Panc1 (cell line): ENCODE results near the gene ALDH1A1. TPM values are rescaled to one million over a fixed set of nuclear protein-coding genes. Genes with fewer than 3 reads are reported as not detected.

Experiments used
- ATAC-seq: fragments of 200-7000 bp; cut with Tn5 transposase; 2 replicates; pipeline ENCODE4 v1.9.1; 2020; ENCODE audit warnings: mild to moderate bottlenecking, moderate library complexity
- BruUV-seq: library from RNA; stranded (reverse); fragments of 400-500 nt; replicated peaks from 2 replicates; lab custom pipeline; 2021; lab: Mats Ljungman, UMichigan
- CTCF ChIA-PET: fragments of 300-600 bp; sonication (Branson Sonifier 250); formaldehyde crosslinking; loops from one replicate; lab custom pipeline; 2022; ENCODE audit warnings: antibody characterized with exemption; lab: Charles Lee
- POLR2A ChIA-PET: fragments of 300-600 bp; sonication (Branson Sonifier 250); formaldehyde crosslinking; loops from one replicate; lab custom pipeline; 2022; ENCODE audit warnings: antibody characterized with exemption; lab: Charles Lee
- DNase-seq: peaks from one replicate; pipeline ENCODE4 v3.0.0-alpha.2; 2010; ENCODE audit warnings: low read depth, low spot score
- H3K27ac ChIP-seq: 2 replicates; pipeline ENCODE4 v1.5.1; 2011; ENCODE audit warnings: mild to moderate bottlenecking, low read length, inconsistent platforms
- H3K27me3 ChIP-seq: fragments of 200-500 bp; sonication (Bioruptor generic); 2 replicates; pipeline ENCODE4 v1.6.0; 2014; ENCODE audit warnings: low read length, inconsistent platforms; ENCODE audit not compliant: control insufficient read depth, insufficient read depth
- H3K36me3 ChIP-seq: fragments of 200-500 bp; sonication (Bioruptor generic); 2 replicates; pipeline ENCODE4 v1.5.1; 2014; ENCODE audit warnings: inconsistent platforms, mild to moderate bottlenecking, low read length, moderate library complexity; ENCODE audit not compliant: control insufficient read depth, insufficient read depth
- H3K4me1 ChIP-seq: 2 replicates; pipeline ENCODE4 v1.5.1; 2011; ENCODE audit warnings: inconsistent platforms, mild to moderate bottlenecking, low read length, moderate library complexity; ENCODE audit not compliant: control insufficient read depth, insufficient read depth
- H3K4me3 ChIP-seq, 2 experiments: 2 replicates each; pipeline ENCODE4 v1.5.1; 2011 to 2012; ENCODE audit warnings: low read depth in 2 of 2, low read length in 2 of 2, mild to moderate bottlenecking in 2 of 2, inconsistent platforms in 1 of 2, moderate library complexity in 1 of 2
- H3K9me3 ChIP-seq: fragments of 200-500 bp; sonication (Bioruptor generic); 2 replicates; pipeline ENCODE4 v1.5.1; 2014; ENCODE audit warnings: low read depth, mild to moderate bottlenecking, inconsistent platforms, low read length, moderate library complexity; ENCODE audit not compliant: control insufficient read depth, insufficient read depth
- CTCF ChIP-seq: fragments of 450-650 bp; IDR thresholded peaks from 2 replicates; pipeline ENCODE4 v1.5.1; 2017; ENCODE audit warnings: mild to moderate bottlenecking
- POLR2AphosphoS5 ChIP-seq: IDR thresholded peaks from 2 replicates; pipeline ENCODE4 v1.6.1; 2012; ENCODE audit warnings: mild to moderate bottlenecking, low read depth, low read length, moderate library complexity
- REST ChIP-seq, 2 experiments: IDR thresholded peaks; 2 replicates each; pipeline ENCODE4 v1.6.1; 2011 to 2012; ENCODE audit warnings: low read depth in 2 of 2, control low read depth in 1 of 2, low read length in 1 of 2, mild to moderate bottlenecking in 1 of 2, moderate library complexity in 1 of 2; ENCODE audit not compliant: insufficient read depth in 1 of 2
- SIN3A ChIP-seq: IDR thresholded peaks from 2 replicates; pipeline ENCODE4 v1.6.1; 2012; ENCODE audit warnings: low read depth, mild to moderate bottlenecking, low read length, moderate library complexity, borderline replicate concordance; ENCODE audit not compliant: insufficient read depth
- TCF7L2 ChIP-seq: IDR thresholded peaks from 2 replicates; pipeline ENCODE4 v1.6.1; 2011; ENCODE audit warnings: mild to moderate bottlenecking, low read depth, low read length, inconsistent platforms
- in situ Hi-C: cut with HindIII; loops from 2 replicates; pipeline ENCODE4 v1.10.0; 2016; ENCODE audit warnings: low sequenced_read_pairs, low pct_unique_long_range_greater_than_20kb
- intact Hi-C: fragments of 100-400 bp; cut with micrococcal nuclease; formaldehyde crosslinking; loops from one replicate; pipeline ENCODE4 v1.10.0; 2022; ENCODE audit not compliant: unreplicated experiment
- total RNA-seq: library from RNA; stranded (reverse); gene quantifications from one replicate; pipeline ENCODE4 v1.2.1, GENCODE V29; 2021; ENCODE audit not compliant: unreplicated experiment

The ALDH1A1 gene
- total RNA-seq, 1 experiment from 2014 or later: 0.54 TPM

- BruUV-seq: no TSS peak
- POLR2A ChIA-PET: no interaction called here
- ATAC-seq (no peak), DNase-seq (no peak)
- Histone ChIP-seq H3K27me3 (no peaks in the 10 kb centered on the region), H3K9me3 (no peaks in the 10 kb centered on the region), H3K27ac (no peak overlapping the region), H3K4me3 (no peak overlapping the region), H3K4me1 (no peaks in the 10 kb centered on the region), H3K36me3 (no peaks in the 10 kb centered on the region)
- intact Hi-C loops (no loop called here), in situ Hi-C loops (no loop called here)
- no peak for TF ChIP-seq POLR2AphosphoS5
- TF ChIP-seq CTCF: no peak
- TF ChIP-seq TCF7L2: no peak
- no peak for TF ChIP-seq SIN3A
- TF ChIP-seq REST (IDR thresholded peaks at IDR 0.05; ENCODE audit: insufficient read depth in 1 of 2, low read depth in 2 of 2, low read length in 1 of 2): no peak
- CTCF ChIA-PET: no interaction called here
Measured at GRCh38 chr9:72972636-72973035, 19.8 kb upstream of the ALDH1A1 start.

- POLR2A ChIA-PET: no interaction called here
- CTCF ChIA-PET: no interaction called here
Measured at GRCh38 chr9:72971411-72971810, 18.6 kb upstream of the ALDH1A1 start.

More at GRCh38 chr9:72971411-72971810, 18.6 kb upstream of the ALDH1A1 start:
- H3K27me3 ChIP-seq: no peaks in the 10 kb centered on the region
- intact Hi-C loops: no loop called here
- H3K9me3 ChIP-seq: no peaks in the 10 kb centered on the region
- no peak overlapping the region for H3K4me3 ChIP-seq
- BruUV-seq: no TSS peak
- in situ Hi-C loops: no loop called here
- no peaks in the 10 kb centered on the region for H3K36me3 ChIP-seq
- TF ChIP-seq REST (IDR thresholded peaks at IDR 0.05; ENCODE audit: insufficient read depth in 1 of 2, low read depth in 2 of 2, low read length in 1 of 2): no peak
- TF ChIP-seq CTCF: no peak
- TF ChIP-seq SIN3A: no peak
- no peak for TF ChIP-seq POLR2AphosphoS5
- no peak for TF ChIP-seq TCF7L2
- DNase-seq (no peak), ATAC-seq (no peak)
- H3K27ac ChIP-seq: no peak overlapping the region
- no peaks in the 10 kb centered on the region for H3K4me1 ChIP-seq
